GM18499 (cell line): Measurements from ENCODE around the gene TAF10.

Experiments
- ATAC-seq: cut with Tn5 transposase; IDR thresholded peaks from one replicate; pipeline ENCODE4 v1.9.1; 2021; ENCODE audit warnings: moderate number of reproducible peaks; ENCODE audit not compliant: insufficient read depth, unreplicated experiment

Gene TAF10

DNA sequence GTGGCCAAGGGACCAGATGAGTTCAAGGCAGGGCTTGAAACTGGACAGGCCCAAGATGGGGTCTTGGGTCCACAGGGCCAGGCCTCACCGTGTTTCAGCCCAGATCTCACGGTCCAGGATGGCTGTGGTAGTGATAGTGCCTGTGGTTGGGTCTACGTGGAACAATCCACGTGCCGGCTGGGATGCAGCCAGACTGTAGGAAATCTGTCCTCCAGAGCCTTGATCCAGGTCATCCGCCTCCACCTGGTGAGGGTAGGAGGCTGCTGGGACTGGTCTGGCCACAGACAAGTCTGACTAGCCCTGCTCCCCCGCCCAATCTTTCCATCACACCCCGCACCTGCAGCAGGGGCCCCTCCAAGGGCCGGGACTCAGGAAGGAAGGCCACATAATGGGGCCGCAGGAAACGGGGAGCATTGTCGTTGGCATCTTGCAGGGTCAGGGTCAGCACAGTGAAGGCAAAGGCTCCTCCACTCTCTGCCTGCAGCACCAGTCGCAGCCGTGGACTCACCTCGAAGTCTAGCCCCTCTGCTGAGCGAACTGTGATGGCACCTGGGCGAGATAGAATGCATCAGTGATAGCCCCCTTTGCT, 13.9 kb upstream of the TAF10 start:
- no peak for ATAC-seq

DNA sequence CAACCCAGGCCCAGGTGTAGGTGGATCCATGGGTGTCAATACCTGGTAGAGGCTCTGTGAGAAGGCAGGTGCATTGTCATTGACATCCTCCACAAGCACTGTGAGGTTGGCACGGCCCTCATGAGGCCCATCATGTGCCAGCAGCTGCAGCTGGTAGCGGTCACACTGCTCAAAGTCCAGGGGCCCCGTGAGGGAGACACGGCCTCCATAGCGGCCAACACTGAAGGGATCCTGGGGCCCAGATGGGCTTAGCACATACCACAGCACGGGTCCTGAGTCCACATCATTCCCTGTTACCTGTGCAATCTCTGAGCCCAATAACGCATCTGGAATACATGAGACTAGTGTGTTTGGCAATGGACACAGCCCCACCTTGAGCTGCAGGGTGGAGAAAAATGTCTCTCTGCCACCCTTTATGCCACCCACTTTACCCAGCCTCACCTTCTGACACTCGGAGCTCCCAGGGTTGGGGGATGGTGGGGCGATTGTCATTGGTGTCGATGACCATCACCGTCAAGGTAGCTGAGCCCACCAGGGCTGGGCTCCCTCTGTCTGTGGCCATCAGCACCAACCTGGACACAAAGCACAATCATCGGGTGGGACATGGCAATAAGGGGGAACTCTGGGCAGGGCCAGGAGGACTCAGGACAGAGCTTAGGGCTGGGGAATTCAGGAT, 13.3 kb upstream of the TAF10 start:
- ATAC-seq: no peak

DNA sequence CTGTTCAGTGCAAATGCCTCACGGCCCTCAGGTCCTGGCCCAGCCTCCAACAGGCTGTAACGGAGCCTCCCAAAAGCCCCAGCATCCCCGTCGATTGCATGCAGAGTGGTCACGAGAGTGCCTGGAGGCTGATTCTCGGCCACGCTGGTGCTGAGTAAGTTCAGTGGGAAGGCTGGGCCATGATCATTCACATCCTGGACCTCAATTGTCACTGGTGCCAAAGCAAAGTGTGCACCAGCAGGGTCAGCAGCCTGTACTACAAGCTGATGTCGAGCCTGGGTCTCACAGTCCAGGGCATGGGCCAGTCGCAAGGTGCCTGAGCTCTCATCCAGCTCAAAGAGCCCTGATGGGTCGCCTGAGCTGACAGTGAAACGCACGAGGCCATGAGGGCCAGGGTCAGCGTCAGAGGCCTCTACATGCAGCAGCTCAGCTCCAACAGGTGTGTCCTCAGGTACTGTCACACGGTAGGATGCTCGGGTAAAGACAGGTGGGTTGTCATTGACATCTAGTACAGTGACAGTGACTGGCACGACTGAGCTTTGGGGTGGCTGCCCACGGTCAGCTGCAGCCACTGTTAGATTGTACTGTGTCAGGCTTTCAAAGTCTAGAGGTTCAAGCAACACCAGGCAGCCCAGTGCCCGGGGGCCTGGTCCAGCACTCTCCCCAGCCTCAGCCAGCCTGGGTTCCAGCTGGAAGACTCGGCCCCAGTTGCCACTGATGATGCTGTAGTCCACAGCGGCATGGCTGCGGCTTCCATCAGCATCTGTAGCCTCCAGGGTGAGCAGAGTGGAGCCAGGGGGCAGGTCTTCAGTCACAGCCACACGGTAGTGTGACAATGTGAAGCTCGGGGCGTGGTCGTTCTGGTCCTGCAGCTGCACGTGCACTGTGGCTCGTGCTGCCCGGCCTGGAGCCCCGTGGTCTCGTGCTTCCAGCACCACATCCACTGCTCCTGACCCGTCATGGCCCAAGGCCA, 11.7 kb upstream of the TAF10 start:
- ATAC-seq: no peak

DNA sequence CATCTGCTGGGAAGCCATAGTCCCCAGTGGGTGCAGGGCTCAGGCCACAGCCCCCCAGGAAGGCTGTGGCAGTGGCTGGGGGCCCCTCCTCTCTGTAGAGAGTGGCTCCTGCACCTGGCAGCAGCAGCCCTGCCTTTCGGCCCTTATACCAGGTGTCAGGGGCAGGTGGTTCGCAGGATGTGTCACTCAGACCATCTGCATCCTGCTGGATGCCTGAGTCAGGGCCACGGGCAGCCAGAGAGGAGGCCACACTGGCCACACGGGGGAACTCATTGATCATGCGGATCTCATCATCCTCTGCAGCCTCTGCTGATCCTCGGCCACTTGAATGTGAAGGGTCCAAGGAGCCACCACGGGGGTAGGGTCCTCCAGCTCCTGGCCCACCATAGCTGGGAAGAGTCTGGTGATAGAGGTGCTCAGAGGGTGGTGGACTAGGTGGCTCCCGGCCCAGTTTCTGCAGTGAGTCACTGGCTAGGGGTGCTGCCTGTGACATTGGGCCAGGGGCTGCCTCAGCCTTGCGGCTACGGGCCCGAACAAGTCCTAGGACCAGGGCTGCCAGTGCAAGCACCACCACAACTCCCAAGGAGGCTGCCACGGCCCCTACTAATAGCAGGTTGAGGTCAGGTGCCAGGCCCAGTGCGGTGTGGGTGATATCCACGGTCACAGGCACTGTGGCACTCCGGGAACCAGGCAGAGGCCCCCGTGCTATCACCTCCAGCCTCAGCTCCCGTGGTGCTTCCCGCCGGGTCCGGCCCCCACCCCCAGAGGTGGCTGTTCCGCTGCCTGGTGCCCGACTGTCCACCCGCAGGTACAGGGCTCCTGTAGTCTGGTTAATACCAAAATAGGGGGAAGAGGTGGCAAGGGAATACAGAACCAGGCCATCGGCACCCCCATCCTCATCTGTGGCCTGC, 10.5 kb upstream of the TAF10 start:
- ATAC-seq: no peak

DNA sequence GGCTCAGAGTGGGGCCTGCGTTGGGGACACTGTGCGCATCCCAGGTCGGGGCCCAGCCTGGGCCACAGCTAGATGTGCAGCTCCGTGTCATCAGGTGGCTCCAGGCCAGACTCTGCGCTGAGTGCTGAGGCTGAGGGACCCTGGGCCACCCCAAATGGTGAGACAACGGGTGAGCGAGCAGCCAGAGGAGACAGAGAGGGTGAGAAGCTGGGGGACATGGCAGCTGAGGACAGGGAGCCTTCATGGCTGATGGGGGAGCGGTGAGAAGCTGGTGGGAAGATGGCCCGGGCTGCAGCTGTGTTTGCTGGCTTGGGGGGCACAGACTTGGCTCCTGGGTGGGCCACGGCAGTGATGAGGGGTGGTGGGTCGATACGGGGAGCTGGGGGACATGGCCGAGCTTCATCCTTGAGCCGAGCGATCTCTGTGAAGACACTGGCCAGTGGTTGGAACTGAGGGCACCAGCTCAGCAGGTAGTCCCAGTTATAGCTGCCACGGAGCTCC, 9.7 kb upstream of the TAF10 start:
- no peak for ATAC-seq

DNA sequence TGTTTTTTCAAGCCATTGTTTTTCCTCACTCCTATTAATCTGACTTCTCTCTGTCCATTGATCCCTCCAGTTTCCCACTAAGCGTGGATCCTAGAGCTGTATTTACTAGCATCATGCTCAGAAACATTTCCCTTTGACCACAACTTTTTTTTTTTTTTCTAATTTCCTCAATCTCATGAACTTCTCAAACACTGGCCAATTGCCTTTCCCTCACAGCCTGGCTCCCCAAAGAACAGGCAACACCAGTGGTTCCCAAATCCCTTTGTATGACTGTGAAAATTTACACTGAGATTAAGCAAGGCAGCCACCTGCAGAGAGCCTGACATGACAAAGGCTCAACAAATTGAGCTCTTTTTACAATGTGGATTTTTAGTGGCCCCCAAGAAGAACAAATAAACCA, 8.6 kb upstream of the TAF10 start:
- ATAC-seq: no peak

DNA sequence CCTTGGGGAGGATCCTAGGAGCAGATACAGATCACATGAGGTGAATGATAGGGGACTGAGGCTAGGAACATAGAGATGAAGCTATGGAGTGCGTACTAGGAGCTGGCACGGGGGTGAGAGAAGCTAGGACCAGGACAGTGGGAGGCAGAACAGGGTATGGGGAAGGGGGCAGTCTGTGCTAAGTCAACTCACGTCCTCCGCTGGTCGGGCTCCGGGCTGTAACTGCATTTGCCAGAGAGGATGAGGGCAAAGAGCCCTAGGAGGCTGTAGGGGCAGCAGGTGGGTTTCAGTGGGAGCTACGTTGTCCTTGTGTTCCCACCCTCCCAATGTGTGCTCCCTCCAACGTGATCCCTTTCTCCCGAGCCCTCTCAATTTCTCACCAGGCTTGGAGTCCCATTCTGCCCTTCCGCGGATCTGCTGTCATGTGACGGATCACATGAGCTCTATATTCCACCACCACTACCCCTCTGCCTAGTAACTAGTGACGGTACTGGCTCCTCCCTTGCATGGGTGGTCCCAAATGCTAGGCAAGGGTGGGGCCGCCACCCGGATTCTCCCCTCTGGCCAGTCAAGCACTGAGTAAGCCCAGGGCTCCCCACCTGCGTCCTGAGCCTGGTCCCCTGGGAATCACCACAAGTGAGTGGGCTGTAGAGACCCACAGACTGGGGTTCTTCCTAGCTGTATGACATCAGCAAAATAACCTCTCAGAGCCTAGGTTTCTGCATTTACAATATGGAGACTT, 7.2 kb upstream of the TAF10 start, which contains the start of gene TPP1:
Gene TPP1 (minus strand): TSS at position 419 of the 742 bp plus-strand sequence. CDS start 22 bp downstream, at position 397.
- ATAC-seq: peak; percentile 97

DNA sequence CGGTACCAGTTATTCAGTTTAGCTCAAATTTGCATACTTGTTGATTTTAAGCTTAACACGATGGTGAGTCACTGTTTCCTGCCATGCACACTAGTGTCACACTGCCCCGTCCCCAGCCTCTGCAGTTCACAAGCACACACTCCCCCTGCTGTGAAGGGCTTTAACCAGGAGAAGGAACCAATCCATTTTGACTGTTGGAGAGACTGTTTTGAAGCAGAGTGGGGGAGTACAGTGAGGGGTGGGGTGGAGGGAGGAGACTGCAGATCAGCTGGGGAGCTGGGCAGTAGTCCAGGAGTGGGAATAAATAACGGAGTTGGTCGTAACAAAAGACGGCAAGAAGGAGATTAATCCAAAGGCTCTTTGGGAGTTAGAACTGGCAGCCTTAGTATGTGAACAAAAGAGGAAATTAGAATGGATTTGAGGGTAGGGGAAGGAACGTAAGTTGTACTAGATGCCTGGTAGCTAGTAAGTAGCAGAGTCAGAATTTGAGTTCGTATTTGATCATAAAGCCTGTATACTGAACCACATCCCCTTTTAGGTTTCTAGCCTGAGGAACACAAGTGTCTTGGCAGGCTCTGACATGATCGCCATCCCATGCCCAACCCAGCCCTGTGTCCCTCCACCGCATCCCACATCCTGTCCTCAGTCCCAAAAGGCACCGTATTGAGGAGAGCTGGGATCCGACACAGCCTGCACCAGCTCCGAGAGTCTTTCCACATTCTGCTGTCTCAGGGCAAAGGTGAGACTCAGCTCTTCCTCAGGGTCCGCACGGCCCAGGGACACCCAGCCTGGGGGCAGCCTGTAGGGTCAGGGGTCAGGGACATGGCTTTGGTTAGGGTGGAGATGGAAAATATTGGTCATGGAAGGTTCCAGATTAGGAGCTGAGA, 6.3 kb upstream of the TAF10 start:
- ATAC-seq: no peak

DNA sequence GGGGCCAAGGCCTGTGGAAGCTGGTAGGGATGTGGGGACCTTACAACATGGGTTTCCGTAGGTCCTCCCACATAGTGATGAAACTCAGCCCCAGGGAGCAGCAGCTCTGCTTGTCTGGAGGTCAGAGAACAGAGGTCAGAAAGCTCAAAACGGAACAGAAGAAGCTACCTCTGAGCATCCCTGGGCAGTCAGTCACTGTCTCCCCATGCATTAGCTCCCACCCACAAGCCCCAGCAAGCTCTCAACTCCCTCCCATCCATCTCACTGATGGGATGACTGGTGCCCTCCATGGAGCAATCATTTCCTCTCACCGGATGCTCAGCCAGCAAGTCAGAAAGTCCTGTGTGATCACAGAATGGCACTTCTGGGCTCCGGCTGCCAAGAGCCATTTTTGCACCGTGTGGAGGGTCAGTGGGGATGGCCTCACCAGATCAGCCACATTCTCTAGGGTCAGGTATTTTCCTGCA, 5.3 kb upstream of the TAF10 start:
- no peak for ATAC-seq

DNA sequence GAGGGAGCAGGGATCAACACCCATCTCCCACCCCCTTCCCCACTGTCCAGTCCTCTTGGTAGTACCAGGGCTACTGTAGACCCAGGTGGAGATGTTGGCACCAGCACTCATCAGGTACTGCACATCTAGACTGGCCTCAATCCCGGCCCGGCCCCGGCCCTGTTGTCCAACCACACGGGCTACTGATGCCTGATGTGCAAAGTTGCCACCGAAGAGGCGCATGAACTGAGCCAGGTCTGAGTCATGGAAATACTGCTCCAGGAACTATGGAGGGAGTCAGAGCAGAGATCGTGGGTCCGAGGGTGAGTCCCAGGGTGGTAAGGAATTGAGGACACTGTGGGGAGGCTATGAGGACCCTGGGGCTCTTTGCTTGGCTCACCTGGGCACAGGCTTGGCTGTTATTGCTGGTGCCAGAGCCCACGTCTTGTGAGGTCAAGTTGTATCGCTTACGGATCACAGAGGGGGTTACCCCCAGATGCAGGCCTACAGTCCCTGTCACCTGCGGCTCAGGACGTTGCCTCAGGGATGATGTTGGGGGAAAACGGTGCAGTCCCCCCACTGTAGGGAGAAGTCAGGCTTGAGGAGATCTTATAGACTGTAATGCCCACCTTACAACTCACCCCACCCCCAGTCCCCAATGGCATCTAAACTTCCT, 4.7 kb upstream of the TAF10 start:
- ATAC-seq: no peak

DNA sequence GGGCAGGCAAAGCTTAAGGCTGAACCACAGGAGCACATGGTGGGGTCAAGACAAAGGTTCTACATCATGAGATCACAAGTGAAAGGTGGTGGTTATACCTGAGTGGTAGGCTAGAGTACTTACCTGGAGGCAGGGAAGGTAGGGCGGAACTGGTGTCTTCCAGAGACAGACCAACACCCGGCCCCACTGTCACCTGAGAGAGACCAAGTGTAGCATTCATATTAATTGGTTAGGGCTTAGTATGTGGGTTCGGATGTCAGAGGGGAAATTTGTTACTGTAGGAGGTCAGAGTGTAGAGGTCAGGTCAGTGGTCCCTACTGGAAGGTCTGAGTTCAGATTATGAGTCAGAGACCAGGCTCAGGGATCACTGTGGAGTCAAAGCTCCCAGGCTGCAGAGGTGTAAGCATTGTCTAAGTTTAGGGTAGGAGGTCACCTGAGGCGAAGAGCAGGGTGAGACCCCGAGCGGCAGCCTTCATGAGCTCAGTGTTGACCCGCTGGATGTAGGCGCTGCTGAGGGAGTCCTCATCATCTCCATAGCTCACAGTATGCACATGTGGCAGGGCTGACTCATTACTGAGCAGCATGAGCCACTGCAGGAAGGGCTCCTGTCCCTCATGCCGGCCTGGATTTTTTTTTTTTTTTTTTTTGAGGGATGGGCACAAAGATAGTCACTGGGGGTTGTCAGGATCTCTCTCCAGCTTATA, 4.0 kb upstream of the TAF10 start:
- ATAC-seq: no peak

DNA sequence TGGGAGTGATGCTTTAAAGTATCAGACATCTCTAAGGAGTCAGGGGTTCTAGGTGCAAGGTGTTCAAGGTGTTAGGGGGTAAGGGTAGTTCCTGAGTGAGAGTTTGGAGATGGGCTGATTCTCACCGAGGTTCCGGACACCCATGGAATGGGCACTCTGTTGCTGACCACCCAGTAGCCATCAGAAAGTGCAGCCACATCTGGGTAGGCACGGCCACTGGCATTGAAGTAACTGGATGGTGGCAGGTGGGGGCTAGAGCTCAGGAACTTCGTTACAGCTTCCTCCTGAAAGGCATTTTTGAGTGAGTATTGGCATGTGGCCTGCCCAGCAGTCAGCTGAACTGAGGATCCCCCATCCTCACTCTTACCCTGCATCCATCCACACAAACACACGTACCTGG, 3.0 kb upstream of the TAF10 start:
- no peak for ATAC-seq

DNA sequence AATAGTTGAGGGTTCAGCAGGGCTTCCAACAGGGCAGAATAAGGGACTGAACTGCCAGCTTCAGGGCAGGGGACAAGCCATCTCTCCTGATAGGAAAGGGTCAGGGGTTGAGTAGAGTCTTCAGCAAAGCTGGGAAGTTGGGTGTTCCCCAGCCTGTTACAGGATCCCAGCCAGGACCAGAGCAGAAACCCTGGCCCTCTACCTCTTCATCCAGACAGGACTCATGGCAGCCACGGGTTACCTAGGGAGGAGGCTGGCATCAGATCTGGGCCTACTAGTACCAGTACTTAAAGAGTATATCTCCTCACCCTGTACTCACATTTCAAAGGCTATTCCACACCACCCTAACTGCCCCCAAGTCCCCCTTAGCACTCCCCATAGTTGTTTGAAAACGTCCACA, 2.4 kb upstream of the TAF10 start:
- no peak for ATAC-seq

DNA sequence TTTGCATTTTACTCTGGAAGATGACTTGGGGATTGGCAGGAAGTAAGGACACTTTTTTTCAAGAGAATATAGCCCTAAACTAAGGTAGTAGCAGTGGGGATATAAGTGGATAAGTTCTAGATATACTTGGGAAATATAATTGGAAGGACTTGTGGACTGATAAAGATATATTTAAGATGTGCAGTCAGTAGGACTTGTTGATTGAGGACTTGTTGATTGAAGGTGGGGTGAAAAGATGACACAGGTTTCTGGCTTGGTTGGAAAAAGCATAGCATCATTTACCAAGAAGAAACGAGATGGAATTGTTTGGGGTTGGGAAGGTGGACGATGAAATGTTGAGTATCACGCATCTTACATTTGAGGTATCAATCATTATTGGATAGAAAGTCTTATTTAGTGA, 1.5 kb upstream of the TAF10 start:
- ATAC-seq: no peak

DNA sequence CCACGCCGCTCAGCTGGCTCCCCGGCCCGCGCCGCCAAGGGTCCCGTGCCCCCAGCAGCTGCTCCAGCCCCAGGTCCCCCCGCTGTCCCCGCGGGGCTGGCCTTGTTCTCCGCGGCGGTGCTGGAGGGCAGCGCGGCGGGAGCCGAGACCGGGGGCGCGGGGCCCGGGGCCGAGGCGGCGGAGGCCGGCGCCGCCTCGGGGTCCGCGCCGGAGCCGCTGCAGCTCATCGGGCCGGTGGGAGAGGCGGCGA, 128 bp downstream of the TAF10 start:
- ATAC-seq: no peak

DNA sequence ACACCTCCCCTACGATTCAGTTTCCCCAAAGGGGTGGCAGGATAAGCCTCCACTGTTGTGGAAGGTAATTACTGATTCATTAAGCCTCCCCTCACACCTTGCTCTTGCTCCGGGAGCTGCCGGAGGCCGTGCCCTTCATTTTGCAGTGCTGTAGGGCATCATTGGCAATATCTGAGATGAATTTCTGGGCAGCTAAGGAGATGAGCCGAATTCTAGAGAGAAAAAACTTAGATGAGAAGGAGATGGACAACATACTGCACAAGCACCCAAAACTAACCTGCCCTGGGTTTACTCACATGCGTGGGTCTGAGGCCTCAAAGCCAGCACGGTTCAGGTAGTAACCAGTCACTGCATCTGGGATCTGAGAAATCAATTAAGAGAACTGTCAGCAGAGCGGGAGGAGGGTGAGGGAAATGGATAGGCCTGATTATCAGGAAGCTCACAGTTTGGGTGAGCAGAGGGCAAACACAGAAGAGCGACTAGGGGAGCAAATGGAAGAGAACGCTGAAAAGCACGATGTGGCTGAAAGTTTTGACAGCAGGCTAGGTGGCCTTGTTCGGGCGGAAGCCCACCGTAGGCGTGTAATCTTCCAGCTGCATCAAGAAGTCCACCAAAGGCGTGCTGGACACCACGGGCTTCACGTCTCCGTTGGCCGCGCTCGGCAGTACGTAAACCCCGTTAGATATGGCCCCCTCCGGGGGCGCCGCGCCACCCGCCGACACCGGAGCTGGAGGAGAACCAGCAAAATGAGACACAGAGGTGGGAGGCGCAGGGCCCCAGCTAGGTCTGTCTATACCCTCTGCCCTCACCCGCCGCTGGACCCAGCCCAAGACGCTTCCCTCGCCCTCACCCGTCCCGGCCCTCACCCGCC, 689 bp downstream of the TAF10 start:
- ATAC-seq: no peak
